A673 (cell line): ENCODE data around the gene SMIM31. TPM values are rescaled to one million over a fixed set of nuclear protein-coding genes. Genes with fewer than 3 reads are reported as not detected.
A peak's percentile ranks its signal among the peaks of the same experiment; 100 is the strongest.

ENCODE experiments used
- BruUV-seq: library from RNA; stranded (reverse); fragments of 400-500 nt; replicated peaks from 2 replicates; lab custom pipeline; 2021; lab: Mats Ljungman, UMichigan
- CTCF ChIA-PET: fragments of 300-600 bp; sonication (Branson Sonifier 250); formaldehyde crosslinking; loops from one replicate; lab custom pipeline; 2022; ENCODE audit warnings: antibody characterized with exemption; lab: Charles Lee
- POLR2A ChIA-PET: fragments of 300-600 bp; sonication (Branson Sonifier 250); formaldehyde crosslinking; loops from one replicate; lab custom pipeline; 2022; ENCODE audit warnings: antibody characterized with exemption; ENCODE audit not compliant: low non-redundant PET; lab: Charles Lee
- DNase-seq: peaks from one replicate; pipeline ENCODE4 v3.0.0-alpha.2; 2015; ENCODE audit warnings: low spot score
- H3K27ac ChIP-seq: fragments of 200-600 bp; sonication (generic); 2 replicates; pipeline ENCODE4 v1.5.1; 2016; ENCODE audit warnings: mixed run types, low read depth, mild to moderate bottlenecking, mixed read lengths, antibody characterized with exemption, low read length; ENCODE audit not compliant: poor library complexity, severe bottlenecking
- H3K27me3 ChIP-seq: fragments of 200-600 bp; sonication (generic); replicated peaks from 2 replicates; pipeline ENCODE4 v1.6.1; 2017; ENCODE audit warnings: mixed run types, low read depth, mild to moderate bottlenecking, mixed read lengths, antibody characterized with exemption, low read length; ENCODE audit not compliant: insufficient read depth, poor library complexity
- H3K36me3 ChIP-seq: fragments of 200-600 bp; sonication (generic); 2 replicates; pipeline ENCODE4 v1.6.1; 2016; ENCODE audit warnings: mixed run types, mild to moderate bottlenecking, mixed read lengths, antibody characterized with exemption, low read length; ENCODE audit not compliant: insufficient read depth, poor library complexity, severe bottlenecking
- H3K4me1 ChIP-seq: fragments of 200-600 bp; sonication (generic); 2 replicates; pipeline ENCODE4 v1.6.1; 2017; ENCODE audit warnings: mixed run types, mild to moderate bottlenecking, mixed read lengths, antibody characterized with exemption, low read length; ENCODE audit not compliant: insufficient read depth, poor library complexity, severe bottlenecking
- H3K4me3 ChIP-seq: fragments of 200-600 bp; sonication (generic); 2 replicates; pipeline ENCODE4 v1.5.1; 2016; ENCODE audit warnings: low read depth, mixed run types, mild to moderate bottlenecking, mixed read lengths, low read length; ENCODE audit not compliant: poor library complexity, severe bottlenecking
- H3K9me3 ChIP-seq: fragments of 200-600 bp; sonication (generic); 2 replicates; pipeline ENCODE4 v1.6.1; 2016; ENCODE audit warnings: mixed run types, low read depth, mild to moderate bottlenecking, mixed read lengths, antibody characterized with exemption, low read length; ENCODE audit not compliant: poor library complexity, severe bottlenecking
- EZH2 ChIP-seq: fragments of 200-600 bp; sonication (generic); IDR thresholded peaks from 2 replicates; pipeline ENCODE4 v1.6.1; 2017; ENCODE audit warnings: borderline replicate concordance, low read depth, mild to moderate bottlenecking, mixed read lengths, antibody characterized with exemption, low read length; ENCODE audit not compliant: poor library complexity, severe bottlenecking
- intact Hi-C: fragments of 100-400 bp; cut with micrococcal nuclease; formaldehyde crosslinking; loops from one replicate; pipeline ENCODE4 v1.10.0; 2022; ENCODE audit not compliant: unreplicated experiment
- total RNA-seq: library from RNA; stranded (reverse); gene quantifications from 2 replicates; pipeline ENCODE4 v1.2.3, GENCODE V29; 2021
- TF ChIP-seq, protein P1 (sequence below): fragments of 300-800, 200-600 bp; sonication (generic); conservative IDR thresholded peaks from 2 replicates; pipeline ENCODE4 v1.5.1; 2017; ENCODE audit warnings: low read depth, mild to moderate bottlenecking, antibody characterized with exemption, low read length, moderate library complexity, mixed read lengths

The SMIM31 gene
- total RNA-seq, 1 experiment from 2014 or later, result not detected

GRCh38 chr4:164779080-164779479 is 25.1 kb downstream of the SMIM31 start:
- Histone ChIP-seq H3K27ac (no peak overlapping the region), H3K36me3 (no peaks in the 10 kb centered on the region), H3K4me1 (peaks cover 9% of the 10 kb centered on the region), H3K4me3 (no peak overlapping the region), H3K27me3 (no peaks in the 10 kb centered on the region), H3K9me3 (no peaks in the 10 kb centered on the region)
- ChIA-PET CTCF (no interaction called here), POLR2A (no interaction called here)
- intact Hi-C loops, result loop anchor here (1.0 to 2.0 kb wide), 2 partner anchors 156 to 218 kb away; no protein-coding TSS in a partner anchor
- no TSS peak for BruUV-seq
- DNase-seq, result no peak
- TF ChIP-seq EZH2, result no peak
- TF ChIP-seq, protein P1, sequence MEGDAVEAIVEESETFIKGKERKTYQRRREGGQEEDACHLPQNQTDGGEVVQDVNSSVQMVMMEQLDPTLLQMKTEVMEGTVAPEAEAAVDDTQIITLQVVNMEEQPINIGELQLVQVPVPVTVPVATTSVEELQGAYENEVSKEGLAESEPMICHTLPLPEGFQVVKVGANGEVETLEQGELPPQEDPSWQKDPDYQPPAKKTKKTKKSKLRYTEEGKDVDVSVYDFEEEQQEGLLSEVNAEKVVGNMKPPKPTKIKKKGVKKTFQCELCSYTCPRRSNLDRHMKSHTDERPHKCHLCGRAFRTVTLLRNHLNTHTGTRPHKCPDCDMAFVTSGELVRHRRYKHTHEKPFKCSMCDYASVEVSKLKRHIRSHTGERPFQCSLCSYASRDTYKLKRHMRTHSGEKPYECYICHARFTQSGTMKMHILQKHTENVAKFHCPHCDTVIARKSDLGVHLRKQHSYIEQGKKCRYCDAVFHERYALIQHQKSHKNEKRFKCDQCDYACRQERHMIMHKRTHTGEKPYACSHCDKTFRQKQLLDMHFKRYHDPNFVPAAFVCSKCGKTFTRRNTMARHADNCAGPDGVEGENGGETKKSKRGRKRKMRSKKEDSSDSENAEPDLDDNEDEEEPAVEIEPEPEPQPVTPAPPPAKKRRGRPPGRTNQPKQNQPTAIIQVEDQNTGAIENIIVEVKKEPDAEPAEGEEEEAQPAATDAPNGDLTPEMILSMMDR, result no peak

- no peak overlapping the region for H3K27ac ChIP-seq
- H3K4me3 ChIP-seq, result no peak overlapping the region
- H3K4me1 ChIP-seq, result peaks cover 15% of the 10 kb centered on the region
- no TSS peak for BruUV-seq
- peak; percentile 79 for DNase-seq
- no peaks in the 10 kb centered on the region for H3K36me3 ChIP-seq
- intact Hi-C loops, result loop anchor here (1.0 to 5.0 kb wide), 3 partner anchors 97 to 217 kb away; partner anchors contain the start of gene APELA
- POLR2A ChIA-PET, result no interaction called here
- H3K9me3 ChIP-seq, result no peaks in the 10 kb centered on the region
- TF ChIP-seq, protein P1, result peak; percentile 83
- no peak for TF ChIP-seq EZH2
- no peaks in the 10 kb centered on the region for H3K27me3 ChIP-seq
- CTCF ChIA-PET, result interaction anchor here (0.8 to 1.8 kb wide), 3 partner anchors 156 to 317 kb away, joined by 5 to 6 read pairs (median 5); no protein-coding TSS in a partner anchor
These were observed 25.9 kb downstream of the SMIM31 start for GRCh38 chr4:164779811-164780216.

- no peak for DNase-seq
- BruUV-seq, result no TSS peak
- H3K36me3 ChIP-seq, result no peaks in the 10 kb centered on the region
- H3K4me1 ChIP-seq, result peaks cover 15% of the 10 kb centered on the region
- H3K27ac ChIP-seq, result no peak overlapping the region
- POLR2A ChIA-PET, result no interaction called here
- CTCF ChIA-PET, result interaction anchor here (1.0 to 1.8 kb wide), 2 partner anchors 158 to 316 kb away, joined by 5 to 6 read pairs; no protein-coding TSS in a partner anchor
- intact Hi-C loops, result loop anchor here (5.0 kb wide), 1 partner anchor 96 kb away; the partner anchor contains the start of gene APELA
- no peak overlapping the region for H3K4me3 ChIP-seq
- no peaks in the 10 kb centered on the region for H3K27me3 ChIP-seq
- TF ChIP-seq, protein P1, result no peak
- no peak for TF ChIP-seq EZH2
- H3K9me3 ChIP-seq, result no peaks in the 10 kb centered on the region
These were observed 26.9 kb downstream of the SMIM31 start for GRCh38 chr4:164780839-164781238.
